CD14-positive monocyte (primary cell): ENCODE data around the gene RRBP1. TPM values are rescaled to one million over a fixed set of nuclear protein-coding genes. Genes with fewer than 3 reads are reported as not detected.

Experiments used
- DNase-seq, 3 donors: peaks; one replicate each; pipeline ENCODE4 v3.0.0-alpha.2; 2011 to 2022
- H2AFZ ChIP-seq: 2 replicates; pipeline ENCODE4 v1.6.0; 2012; ENCODE audit warnings: mild to moderate bottlenecking, low read depth, low read length, inconsistent platforms; ENCODE audit not compliant: insufficient read depth, poor library complexity, severe bottlenecking
- H3K27ac ChIP-seq, 2 donors: 1 replicate in 1 of 2; 2 replicates in 1 of 2; pipeline ENCODE4 v1.5.1; 2012 to 2013; ENCODE audit warnings: low read length in 2 of 2, control low read depth in 1 of 2, inconsistent platforms in 1 of 2, low read depth in 1 of 2, mild to moderate bottlenecking in 1 of 2
- H3K27me3 ChIP-seq, 2 donors: one replicate each; pipeline versions ENCODE4 v1.6.0 to v1.6.1; 2011 to 2013; ENCODE audit warnings: low read length in 2 of 2; ENCODE audit not compliant: control insufficient read depth in 2 of 2, insufficient read depth in 2 of 2
- H3K36me3 ChIP-seq, 2 donors: replicated peaks in 1 of 2; 1 replicate in 1 of 2; 2 replicates in 1 of 2; pipeline versions ENCODE4 v1.5.1 to v1.6.1; 2012 to 2013; ENCODE audit warnings: low read length in 2 of 2, control low read depth in 1 of 2, inconsistent platforms in 1 of 2, mild to moderate bottlenecking in 1 of 2; ENCODE audit not compliant: insufficient read depth in 2 of 2, control insufficient read depth in 1 of 2
- H3K4me1 ChIP-seq, 2 donors: 1 replicate in 1 of 2; 2 replicates in 1 of 2; pipeline versions ENCODE4 v1.5.1 to v1.6.1; 2012 to 2013; ENCODE audit warnings: low read length in 2 of 2, control low read depth in 1 of 2, inconsistent platforms in 1 of 2, mild to moderate bottlenecking in 1 of 2, moderate library complexity in 1 of 2; ENCODE audit not compliant: insufficient read depth in 2 of 2, control insufficient read depth in 1 of 2
- H3K4me2 ChIP-seq: replicated peaks from 2 replicates; pipeline ENCODE3; 2012; ENCODE audit warnings: low read length, moderate library complexity, mild to moderate bottlenecking; ENCODE audit not compliant: poor library complexity, severe bottlenecking; ENCODE audit errors: extremely low read depth
- H3K4me3 ChIP-seq, 3 experiments: fragments of 200-600 bp in 1 of 3; sonication (generic) in 1 of 3; replicated peaks in 1 of 3; 1 replicate in 2 of 3; 2 replicates in 1 of 3; pipeline ENCODE4 v1.5.1; 2011 to 2013; ENCODE audit warnings: low read length in 3 of 3, mild to moderate bottlenecking in 3 of 3, control low read depth in 2 of 3, low read depth in 2 of 3, inconsistent platforms in 1 of 3, moderate library complexity in 1 of 3
- H3K79me2 ChIP-seq: 2 replicates; pipeline ENCODE4 v1.6.0; 2012; ENCODE audit warnings: mild to moderate bottlenecking, control low read depth, inconsistent platforms, low read length, moderate library complexity; ENCODE audit not compliant: insufficient read depth
- H3K9ac ChIP-seq: 2 replicates; pipeline ENCODE4 v1.6.0; 2017; ENCODE audit warnings: low read length, mild to moderate bottlenecking; ENCODE audit not compliant: insufficient read depth, poor library complexity, severe bottlenecking
- H3K9me3 ChIP-seq, 2 donors: replicated peaks in 1 of 2; 1 replicate in 1 of 2; 2 replicates in 1 of 2; pipeline versions ENCODE4 v1.5.1 to v1.6.1; 2012 to 2013; ENCODE audit warnings: low read length in 2 of 2, control low read depth in 1 of 2; ENCODE audit not compliant: control insufficient read depth in 1 of 2, insufficient read depth in 1 of 2
- H4K20me1 ChIP-seq: 2 replicates; pipeline ENCODE4 v1.6.0; 2012; ENCODE audit warnings: mild to moderate bottlenecking, low read length, control low read depth, moderate library complexity; ENCODE audit not compliant: insufficient read depth
- H3K27ac Mint-ChIP-seq, 7 donors: one replicate each; pipeline ENCODE4 v1.8.0; 2020; ENCODE audit warnings: mild to moderate bottlenecking in 7 of 7, mixed read lengths in 7 of 7, moderate library complexity in 6 of 7, inconsistent platforms in 2 of 7
- H3K27me3 Mint-ChIP-seq, 3 donors: one replicate each; pipeline ENCODE4 v1.8.0; 2021 to 2022; ENCODE audit warnings: low read depth in 3 of 3, mild to moderate bottlenecking in 3 of 3, mixed read lengths in 3 of 3, moderate library complexity in 3 of 3, inconsistent platforms in 1 of 3
- H3K36me3 Mint-ChIP-seq, 2 donors: one replicate each; pipeline ENCODE4 v1.8.0; 2020; ENCODE audit warnings: mixed read lengths in 2 of 2, inconsistent platforms in 1 of 2, mild to moderate bottlenecking in 1 of 2
- H3K4me1 Mint-ChIP-seq: one replicate; pipeline ENCODE4 v1.8.0; 2020; ENCODE audit warnings: mild to moderate bottlenecking, mixed read lengths
- H3K4me3 Mint-ChIP-seq, 2 donors: one replicate each; pipeline ENCODE4 v1.8.0; 2020; ENCODE audit warnings: mild to moderate bottlenecking in 2 of 2, mixed read lengths in 2 of 2, moderate library complexity in 1 of 2
- H3K9me3 Mint-ChIP-seq, 7 donors: one replicate each; pipeline ENCODE4 v1.8.0; 2020 to 2022; ENCODE audit warnings: mixed read lengths in 7 of 7, mild to moderate bottlenecking in 6 of 7, moderate library complexity in 6 of 7, inconsistent platforms in 2 of 7
- WGBS: methylation state at CpG from one replicate; pipeline ENCODE4 v1.1.5; 2013; ENCODE audit warnings: missing lambda C conversion rate; ENCODE audit not compliant: insufficient coverage; 5-methylcytosine and 5-hydroxymethylcytosine counted together
- intact Hi-C, 2 donors: fragments of 100-400 bp; cut with micrococcal nuclease; formaldehyde crosslinking; loops; one replicate each; pipeline versions ENCODE4 v1.15.0 to v1.15.1; 2023
- polyA plus RNA-seq, 3 donors: library from polyadenylated mRNA; depleted of rRNA in 1 of 3; unstranded in 2 of 3; stranded (reverse) in 1 of 3; fragments of 300-500 nt in 2 of 3; fragments of >200 nt in 1 of 3; fragmentation: Illumina TruSeq in 2 of 3; gene quantifications; 1 replicate in 2 of 3; 2 replicates in 1 of 3; pipeline ENCODE4 v1.2.3, GENCODE V29; 2012 to 2021
- TF ChIP-seq, protein P1 (sequence below): fragments of 200-600 bp; IDR thresholded peaks from one replicate; pipeline ENCODE4 v1.8.0; 2022; ENCODE audit warnings: antibody characterized with exemption, mild to moderate bottlenecking

The RRBP1 gene
- polyA plus RNA-seq, 3 donors: 4.7 to 22.2 (median 7.5) TPM

DNA sequence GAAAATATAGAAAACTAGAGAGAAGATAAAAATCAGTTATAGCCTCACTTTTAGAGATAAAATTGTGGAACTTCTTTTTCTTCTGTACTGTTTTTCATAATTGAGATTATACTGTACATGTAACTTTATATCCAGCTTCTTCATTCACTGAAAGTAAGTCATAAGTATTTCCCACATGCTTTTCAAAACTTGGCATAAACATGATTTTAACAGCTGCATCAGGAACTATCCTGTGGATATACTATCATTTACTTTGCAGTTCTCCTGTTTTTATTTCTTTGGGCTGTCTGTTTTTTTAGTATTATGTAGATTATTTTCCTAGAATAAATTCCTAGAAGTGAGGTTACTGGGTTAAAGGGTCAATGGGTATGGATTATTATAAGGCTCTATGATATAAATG is 97.4 kb downstream of the RRBP1 start:
- Mint-ChIP-seq H3K4me1 (peaks cover 6% of the 10 kb centered on the region), H3K27me3 (no peaks in the 10 kb centered on the region), H3K36me3 (peaks cover 2% of the 10 kb centered on the region in 2 donors), H3K27ac (no peak overlapping the region), H3K9me3 (peaks cover 0 to 3% (median 0%) of the 10 kb centered on the region in 7 donors), H3K4me3 (no peak overlapping the region)
- no peak overlapping the region for H3K4me3 ChIP-seq
- H3K9me3 ChIP-seq: no peaks in the 10 kb centered on the region
- no peaks in the 10 kb centered on the region for H3K4me1 ChIP-seq
- H3K27ac ChIP-seq: no peak overlapping the region
- H3K4me2 ChIP-seq: no peak overlapping the region
- no peaks in the 10 kb centered on the region for H3K27me3 ChIP-seq
- H3K9ac ChIP-seq: no peak overlapping the region
- intact Hi-C loops: no loop called here
- no peaks in the 10 kb centered on the region for H3K79me2 ChIP-seq
- TF ChIP-seq, protein P1, sequence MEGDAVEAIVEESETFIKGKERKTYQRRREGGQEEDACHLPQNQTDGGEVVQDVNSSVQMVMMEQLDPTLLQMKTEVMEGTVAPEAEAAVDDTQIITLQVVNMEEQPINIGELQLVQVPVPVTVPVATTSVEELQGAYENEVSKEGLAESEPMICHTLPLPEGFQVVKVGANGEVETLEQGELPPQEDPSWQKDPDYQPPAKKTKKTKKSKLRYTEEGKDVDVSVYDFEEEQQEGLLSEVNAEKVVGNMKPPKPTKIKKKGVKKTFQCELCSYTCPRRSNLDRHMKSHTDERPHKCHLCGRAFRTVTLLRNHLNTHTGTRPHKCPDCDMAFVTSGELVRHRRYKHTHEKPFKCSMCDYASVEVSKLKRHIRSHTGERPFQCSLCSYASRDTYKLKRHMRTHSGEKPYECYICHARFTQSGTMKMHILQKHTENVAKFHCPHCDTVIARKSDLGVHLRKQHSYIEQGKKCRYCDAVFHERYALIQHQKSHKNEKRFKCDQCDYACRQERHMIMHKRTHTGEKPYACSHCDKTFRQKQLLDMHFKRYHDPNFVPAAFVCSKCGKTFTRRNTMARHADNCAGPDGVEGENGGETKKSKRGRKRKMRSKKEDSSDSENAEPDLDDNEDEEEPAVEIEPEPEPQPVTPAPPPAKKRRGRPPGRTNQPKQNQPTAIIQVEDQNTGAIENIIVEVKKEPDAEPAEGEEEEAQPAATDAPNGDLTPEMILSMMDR: no peak
- DNase-seq: no peak
- no peaks in the 10 kb centered on the region for H4K20me1 ChIP-seq
- no peak overlapping the region for H2AFZ ChIP-seq
- no peaks in the 10 kb centered on the region for H3K36me3 ChIP-seq

- no peak overlapping the region for H3K9ac ChIP-seq
- no peak overlapping the region for H3K4me3 ChIP-seq
- H3K4me2 ChIP-seq: no peak overlapping the region
- no peak overlapping the region for H2AFZ ChIP-seq
- Mint-ChIP-seq H3K9me3 (no peaks in the 10 kb centered on the region), H3K27ac (no peak overlapping the region), H3K4me1 (peaks cover 6% of the 10 kb centered on the region), H3K36me3 (peaks cover under 1 to 2% of the 10 kb centered on the region in 2 donors), H3K27me3 (no peaks in the 10 kb centered on the region), H3K4me3 (no peak overlapping the region)
- no peaks in the 10 kb centered on the region for H3K27me3 ChIP-seq
- H4K20me1 ChIP-seq: no peaks in the 10 kb centered on the region
- no peak for DNase-seq
- intact Hi-C loops: no loop called here
- no peaks in the 10 kb centered on the region for H3K79me2 ChIP-seq
- no peaks in the 10 kb centered on the region for H3K9me3 ChIP-seq
- no CpG with 5 or more reads among the region's 3 CpGs for WGBS
- H3K36me3 ChIP-seq: no peaks in the 10 kb centered on the region
- TF ChIP-seq, protein P1: no peak
- H3K27ac ChIP-seq: no peak overlapping the region
- no peaks in the 10 kb centered on the region for H3K4me1 ChIP-seq
These were observed 98.9 kb downstream of the RRBP1 start for GRCh38 chr20:17583126-17583525.
